Calu3 (cell line): ENCODE data around the gene USH1G. TPM values are rescaled to one million over a fixed set of nuclear protein-coding genes. Genes with fewer than 3 reads are reported as not detected.
"Not testable (repeated sequence)": the region's sequence is repeated elsewhere in the genome, so short reads cannot be mapped to it uniquely, and the experiment has no call there.

Source experiments
- BruUV-seq: library from RNA; stranded (reverse); fragments of 400-500 nt; replicated peaks from 2 replicates; lab custom pipeline; 2021; lab: Mats Ljungman, UMichigan
- CTCF ChIA-PET: fragments of 300-600 bp; sonication (Branson Sonifier 250); formaldehyde crosslinking; loops from one replicate; lab custom pipeline; 2022; ENCODE audit warnings: antibody characterized with exemption; lab: Charles Lee
- DNase-seq: peaks from one replicate; pipeline ENCODE4 v3.0.0; 2022
- H3K27ac Mint-ChIP-seq: one replicate; pipeline ENCODE4 v1.8.0; 2022; ENCODE audit warnings: mixed read lengths; ENCODE audit not compliant: unreplicated experiment
- H3K27me3 Mint-ChIP-seq: one replicate; pipeline ENCODE4 v1.8.0; 2022; ENCODE audit warnings: mixed read lengths; ENCODE audit not compliant: unreplicated experiment
- H3K36me3 Mint-ChIP-seq: one replicate; pipeline ENCODE4 v1.8.0; 2022; ENCODE audit warnings: mild to moderate bottlenecking, moderate library complexity, mixed read lengths; ENCODE audit not compliant: insufficient read depth, unreplicated experiment
- H3K4me1 Mint-ChIP-seq: one replicate; pipeline ENCODE4 v1.8.0; 2022; ENCODE audit warnings: mild to moderate bottlenecking, low read depth, mixed read lengths; ENCODE audit not compliant: unreplicated experiment
- H3K4me3 Mint-ChIP-seq: one replicate; pipeline ENCODE4 v1.8.0; 2022; ENCODE audit warnings: mild to moderate bottlenecking, low read depth, moderate library complexity, mixed read lengths; ENCODE audit not compliant: unreplicated experiment
- H3K9me3 Mint-ChIP-seq: one replicate; pipeline ENCODE4 v1.8.0; 2022; ENCODE audit warnings: low read depth, mixed read lengths; ENCODE audit not compliant: unreplicated experiment
- intact Hi-C: fragments of 100-400 bp; cut with micrococcal nuclease; formaldehyde crosslinking; loops from one replicate; pipeline ENCODE4 v1.10.0; 2022; ENCODE audit not compliant: unreplicated experiment
- total RNA-seq: library from RNA; stranded (reverse); gene quantifications from 2 replicates; pipeline ENCODE4 v1.2.3, GENCODE V29; 2022
- TF ChIP-seq, protein P1 (sequence below): fragments of 200-600 bp; IDR thresholded peaks from one replicate; pipeline ENCODE4 v1.8.0; 2022; ENCODE audit warnings: antibody characterized with exemption; ENCODE audit not compliant: unreplicated experiment

USH1G gene
- total RNA-seq, 1 experiment from 2014 or later, result not detected

DNA sequence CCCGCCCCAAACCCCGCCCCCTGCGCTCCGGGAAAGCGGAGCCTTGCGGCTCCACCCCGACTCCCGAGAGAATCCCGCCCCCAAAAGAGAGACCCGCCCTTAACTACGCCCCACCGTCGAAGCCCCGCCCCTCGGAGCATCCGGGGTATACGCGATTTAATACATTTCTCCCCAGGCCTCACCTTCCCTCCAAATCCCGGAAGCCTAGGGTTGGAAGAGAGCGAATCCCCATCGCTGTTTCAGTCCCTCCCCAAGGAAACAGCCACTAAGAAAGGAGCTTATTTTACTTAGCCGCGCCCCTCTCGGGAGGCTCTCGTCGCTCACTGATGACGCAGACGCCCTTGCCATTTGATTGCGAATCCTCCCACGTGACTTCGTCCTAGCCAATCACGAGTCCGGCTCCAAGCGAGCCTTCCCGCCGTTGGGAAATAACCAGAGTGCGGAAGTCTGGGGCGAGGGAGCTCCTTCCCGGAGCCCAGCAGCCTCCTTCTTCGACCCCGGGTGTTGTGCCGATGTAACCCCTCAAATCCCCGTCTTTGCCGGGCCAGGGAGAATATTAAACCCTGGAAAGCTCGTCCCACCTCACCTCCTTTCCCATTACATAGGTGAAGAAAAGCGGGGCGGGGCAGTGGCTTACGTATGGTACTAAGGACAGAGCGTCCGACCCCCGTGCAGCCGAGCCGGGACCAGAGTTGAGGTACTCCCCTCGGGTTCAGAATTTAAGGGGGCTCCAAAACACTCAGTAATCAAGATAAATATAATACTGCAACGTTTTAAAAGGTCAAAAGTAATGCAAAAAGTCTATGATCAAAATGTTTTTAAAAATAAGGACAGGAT is 49.8 kb downstream of the USH1G start:
- Mint-ChIP-seq H3K4me1 (peaks cover 37% of the 10 kb centered on the region), H3K36me3 (peaks cover 23% of the 10 kb centered on the region), H3K27ac (peak overlapping the region; percentile 98), H3K9me3 (no peaks in the 10 kb centered on the region), H3K4me3 (peak overlapping the region; percentile 92), H3K27me3 (no peaks in the 10 kb centered on the region)
- TSS peak; percentile 98 for BruUV-seq
- intact Hi-C loops, result no loop called here
- peak; percentile 98 for DNase-seq
- TF ChIP-seq, protein P1, sequence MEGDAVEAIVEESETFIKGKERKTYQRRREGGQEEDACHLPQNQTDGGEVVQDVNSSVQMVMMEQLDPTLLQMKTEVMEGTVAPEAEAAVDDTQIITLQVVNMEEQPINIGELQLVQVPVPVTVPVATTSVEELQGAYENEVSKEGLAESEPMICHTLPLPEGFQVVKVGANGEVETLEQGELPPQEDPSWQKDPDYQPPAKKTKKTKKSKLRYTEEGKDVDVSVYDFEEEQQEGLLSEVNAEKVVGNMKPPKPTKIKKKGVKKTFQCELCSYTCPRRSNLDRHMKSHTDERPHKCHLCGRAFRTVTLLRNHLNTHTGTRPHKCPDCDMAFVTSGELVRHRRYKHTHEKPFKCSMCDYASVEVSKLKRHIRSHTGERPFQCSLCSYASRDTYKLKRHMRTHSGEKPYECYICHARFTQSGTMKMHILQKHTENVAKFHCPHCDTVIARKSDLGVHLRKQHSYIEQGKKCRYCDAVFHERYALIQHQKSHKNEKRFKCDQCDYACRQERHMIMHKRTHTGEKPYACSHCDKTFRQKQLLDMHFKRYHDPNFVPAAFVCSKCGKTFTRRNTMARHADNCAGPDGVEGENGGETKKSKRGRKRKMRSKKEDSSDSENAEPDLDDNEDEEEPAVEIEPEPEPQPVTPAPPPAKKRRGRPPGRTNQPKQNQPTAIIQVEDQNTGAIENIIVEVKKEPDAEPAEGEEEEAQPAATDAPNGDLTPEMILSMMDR, result no peak
- CTCF ChIA-PET, result interaction anchor here (0.5 to 1.5 kb wide), 19 partner anchors 11 to 440 kb away, joined by 3 to 16 read pairs (median 5); partner anchors contain the start of gene NAT9

DNA sequence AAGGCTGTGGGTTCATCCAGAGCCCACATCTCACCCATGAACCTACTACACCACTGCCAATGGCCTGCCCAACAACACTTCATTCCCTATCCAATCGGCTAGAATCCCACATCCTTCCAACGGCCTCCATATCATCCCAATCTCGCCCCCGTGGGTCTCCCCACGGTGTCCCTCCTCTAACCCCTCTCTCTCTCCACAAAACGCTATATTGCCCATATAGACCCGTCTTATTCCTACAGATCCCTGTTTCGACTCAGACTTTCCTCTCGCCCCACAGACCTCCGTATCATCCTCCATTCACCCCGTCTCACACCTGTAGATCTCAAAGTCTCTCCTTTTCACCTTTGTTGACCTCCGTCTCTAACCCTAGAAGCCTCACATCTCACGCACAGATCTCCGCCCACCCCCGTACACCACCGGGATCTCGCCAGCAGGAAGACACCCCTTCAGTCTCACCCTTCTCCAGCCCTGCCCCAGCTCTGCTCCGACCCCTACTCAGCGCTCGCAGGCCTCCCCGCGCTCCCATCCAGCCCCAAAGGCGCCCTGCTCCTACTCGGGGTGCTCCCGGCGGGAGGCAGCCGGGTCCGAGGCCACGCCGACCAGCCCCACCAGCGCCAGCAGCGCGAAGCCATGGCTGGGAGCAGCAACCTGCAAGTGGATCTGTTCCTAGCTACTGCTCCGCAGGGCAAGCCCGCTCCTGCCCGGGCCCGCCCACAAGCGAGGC is 50.6 kb downstream of the USH1G start, which contains the start of gene FDXR:
Gene FDXR, minus strand, starts transcription at position 682 of the 724 bp plus-strand sequence. Its CDS starts 50 bp downstream, at position 632.
- H3K36me3 Mint-ChIP-seq, result peaks cover 23% of the 10 kb centered on the region
- no peaks in the 10 kb centered on the region for H3K27me3 Mint-ChIP-seq
- H3K4me1 Mint-ChIP-seq, result peaks cover 33% of the 10 kb centered on the region
- H3K27ac Mint-ChIP-seq, result peak within 1 kb of the TSS; percentile 98
- TF ChIP-seq, protein P1, result no peak
- no peak for DNase-seq
- no TSS peak for BruUV-seq
- H3K4me3 Mint-ChIP-seq, result peak within 1 kb of the TSS; percentile 92
- CTCF ChIA-PET, result interaction anchor here (0.5 to 1.5 kb wide), 17 partner anchors 10 to 329 kb away, joined by 3 to 16 read pairs (median 5); partner anchors contain the start of gene NAT9
- no peaks in the 10 kb centered on the region for H3K9me3 Mint-ChIP-seq
- intact Hi-C loops, result no loop called here

DNA sequence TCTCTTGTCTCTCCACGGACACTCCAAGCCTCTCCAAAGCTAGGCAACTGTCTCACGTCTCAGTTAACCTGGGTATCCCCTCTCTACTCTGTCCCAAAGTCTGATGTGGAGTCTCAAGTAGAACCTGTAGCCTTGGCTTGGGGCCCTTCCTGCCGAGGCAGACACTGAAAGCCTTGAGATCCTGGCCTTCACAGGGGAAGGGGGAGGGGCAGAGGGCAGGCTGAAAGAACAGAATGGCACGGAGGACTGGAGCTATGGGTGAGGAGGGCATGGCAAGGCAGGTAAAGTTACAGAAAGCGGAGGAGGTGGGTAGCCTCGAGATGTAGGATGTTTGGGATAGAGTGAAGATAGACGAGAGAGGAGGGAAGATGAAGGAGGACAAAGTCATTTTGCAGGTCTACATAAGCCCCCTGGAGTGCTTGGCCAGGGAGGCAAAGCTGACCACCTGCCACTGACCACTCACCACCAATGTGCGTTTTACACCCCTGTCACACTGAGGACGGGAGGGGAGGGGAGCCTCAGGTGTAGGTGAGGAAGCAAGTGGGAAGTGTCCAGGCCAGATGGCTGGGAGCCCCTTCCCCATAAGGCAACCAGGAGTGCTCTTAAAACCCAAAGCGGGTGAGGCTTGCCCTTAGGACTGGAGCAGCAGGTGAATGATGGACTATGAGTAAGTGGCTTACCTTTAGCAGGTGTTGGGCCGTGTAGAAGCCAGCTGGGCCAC is 51.5 kb downstream of the USH1G start:
- Mint-ChIP-seq H3K36me3 (peaks cover 23% of the 10 kb centered on the region), H3K4me1 (peaks cover 29% of the 10 kb centered on the region), H3K4me3 (peak overlapping the region; percentile 92), H3K27ac (no peak overlapping the region), H3K9me3 (no peaks in the 10 kb centered on the region), H3K27me3 (no peaks in the 10 kb centered on the region)
- TSS peak; percentile 19 for BruUV-seq
- TF ChIP-seq, protein P1, result no peak
- intact Hi-C loops, result no loop called here
- CTCF ChIA-PET, result no interaction called here
- DNase-seq, result no peak

DNA sequence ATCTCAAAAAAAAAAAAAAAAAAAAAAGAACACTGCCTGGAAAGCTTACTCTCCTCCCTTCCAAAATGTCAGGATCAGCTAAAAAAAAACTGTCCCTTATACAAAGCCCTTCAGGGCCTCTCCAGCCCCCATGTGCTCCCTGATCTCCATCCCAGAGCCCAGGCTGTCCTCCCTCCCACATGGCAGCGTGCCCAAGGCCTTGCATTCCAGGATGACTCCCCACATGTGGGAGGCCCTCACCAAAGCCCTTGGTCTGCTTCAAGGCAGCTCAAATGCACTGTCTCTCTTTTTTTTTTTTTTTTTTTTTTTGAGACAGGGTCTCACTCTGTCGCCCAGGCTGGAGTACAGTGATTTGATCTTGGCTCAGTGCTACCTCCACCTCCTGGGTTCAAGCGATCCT is 52.5 kb downstream of the USH1G start:
- Mint-ChIP-seq H3K4me3 (no peak overlapping the region), H3K36me3 (peaks cover 23% of the 10 kb centered on the region), H3K9me3 (no peaks in the 10 kb centered on the region), H3K27ac (no peak overlapping the region), H3K27me3 (no peaks in the 10 kb centered on the region), H3K4me1 (peaks cover 22% of the 10 kb centered on the region)
- TF ChIP-seq, protein P1, result no peak
- no TSS peak for BruUV-seq
- intact Hi-C loops, result no loop called here
- no peak for DNase-seq
- CTCF ChIA-PET, result no interaction called here

DNA sequence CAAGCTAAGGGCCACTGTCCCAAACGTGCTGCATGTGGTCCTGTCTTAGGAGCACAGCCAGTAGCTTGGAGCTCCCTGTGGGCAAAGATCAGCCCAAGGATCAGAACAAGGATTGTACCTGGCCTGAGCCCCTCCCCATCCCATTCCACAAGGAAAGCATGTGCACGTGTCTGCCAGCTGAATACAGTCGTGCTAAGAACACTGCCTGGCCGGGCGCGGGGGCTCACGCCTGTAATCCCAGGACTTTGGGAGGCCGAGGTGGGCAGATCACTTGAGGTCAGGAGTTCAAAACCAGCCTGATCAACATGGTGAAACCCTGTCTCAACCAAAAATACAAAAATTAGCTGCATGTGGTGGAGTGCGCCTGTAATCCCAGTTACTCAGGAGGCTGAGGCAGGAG is 53.0 kb downstream of the USH1G start:
- H3K27ac Mint-ChIP-seq, BruUV-seq, intact Hi-C loops, DNase-seq, H3K27me3 Mint-ChIP-seq, H3K4me3 Mint-ChIP-seq, CTCF ChIA-PET, H3K9me3 Mint-ChIP-seq: not testable (repeated sequence)
- Mint-ChIP-seq H3K36me3 (peaks cover 23% of the 10 kb centered on the region), H3K4me1 (peaks cover 18% of the 10 kb centered on the region)
